GM21717 (cell line): ENCODE data around the gene SLC44A1.

Experiments used
- ATAC-seq: cut with Tn5 transposase; IDR thresholded peaks from one replicate; pipeline ENCODE4 v1.9.1; 2021; ENCODE audit warnings: mild to moderate bottlenecking, moderate library complexity; ENCODE audit not compliant: unreplicated experiment

Gene SLC44A1

GRCh38 chr9:105244003-105244733 lies at the start of gene SLC44A1:
TSS of gene SLC44A1 (plus strand) at chr9:105244651. CDS start at chr9:105244869, 218 bp downstream.
- peak; percentile 94 for ATAC-seq

- ATAC-seq, result no peak
Observed at GRCh38 chr9:105195259-105195658, 49.2 kb upstream of the SLC44A1 start.

GRCh38 chr9:105198023-105198422 lies 46.4 kb upstream of the SLC44A1 start:
- ATAC-seq, result no peak

GRCh38 chr9:105198865-105199264 lies 45.6 kb upstream of the SLC44A1 start:
- ATAC-seq, result no peak

- no peak for ATAC-seq
Observed at GRCh38 chr9:105204416-105204815, 40.0 kb upstream of the SLC44A1 start.

- no peak for ATAC-seq
Observed at GRCh38 chr9:105205787-105206495, 38.5 kb upstream of the SLC44A1 start.

GRCh38 chr9:105206496-105206820 lies 38.0 kb upstream of the SLC44A1 start:
- no peak for ATAC-seq

- ATAC-seq, result no peak
Observed at GRCh38 chr9:105206821-105207699, 37.4 kb upstream of the SLC44A1 start.

- no peak for ATAC-seq
Observed at GRCh38 chr9:105216440-105217178, 27.8 kb upstream of the SLC44A1 start.

- ATAC-seq, result no peak
Observed at GRCh38 chr9:105218673-105219072, 25.8 kb upstream of the SLC44A1 start.

GRCh38 chr9:105219291-105219805 lies 25.1 kb upstream of the SLC44A1 start:
- ATAC-seq, result no peak

- no peak for ATAC-seq
Observed at GRCh38 chr9:105220451-105220850, 24.0 kb upstream of the SLC44A1 start.

- no peak for ATAC-seq
Observed at GRCh38 chr9:105223544-105224140, 20.8 kb upstream of the SLC44A1 start.

GRCh38 chr9:105226055-105226454 lies 18.4 kb upstream of the SLC44A1 start:
- no peak for ATAC-seq

- no peak for ATAC-seq
Observed at GRCh38 chr9:105232207-105232606, 12.2 kb upstream of the SLC44A1 start.

- no peak for ATAC-seq
Observed at GRCh38 chr9:105233873-105234272, 10.6 kb upstream of the SLC44A1 start.

- ATAC-seq, result no peak
Observed at GRCh38 chr9:105236261-105236660, 8.2 kb upstream of the SLC44A1 start.

GRCh38 chr9:105237246-105237645 lies 7.2 kb upstream of the SLC44A1 start:
- no peak for ATAC-seq

- no peak for ATAC-seq
Observed at GRCh38 chr9:105238302-105238701, 6.1 kb upstream of the SLC44A1 start.

GRCh38 chr9:105241356-105242043 lies 3.0 kb upstream of the SLC44A1 start:
- no peak for ATAC-seq
